Activated CD4-positive, alpha-beta T cell treated with anti-CD3 and anti-CD28 coated beads, Interleukin-2, amount 50 U/mL, for 4 hours (primary cell): ENCODE results near the gene VSIG8.
"Not testable (repeated sequence)": the region's sequence is repeated elsewhere in the genome, so short reads cannot be mapped to it uniquely, and the experiment has no call there.

Source experiments
- DNase-seq, 2 experiments: peaks; one replicate each; pipeline ENCODE4 v3.0.0-alpha.2; 2020

VSIG8 gene

GRCh38 chr1:159862557-159862956, at the start of gene VSIG8:
TSS of gene VSIG8 (minus strand) at chr1:159862657. CDS start at chr1:159862521, 136 bp downstream.
- no peak for DNase-seq

GRCh38 chr1:159911326-159912070, 49.0 kb upstream of the VSIG8 start:
- DNase-seq, result no peak

- no peak for DNase-seq
Measured at GRCh38 chr1:159908031-159908940, 45.8 kb upstream of the VSIG8 start.

GRCh38 chr1:159906960-159907359, 44.5 kb upstream of the VSIG8 start:
- DNase-seq, result no peak

GRCh38 chr1:159904036-159904435, 41.6 kb upstream of the VSIG8 start:
- not testable (repeated sequence) for DNase-seq

- no peak for DNase-seq
Measured at GRCh38 chr1:159902541-159902940, 40.1 kb upstream of the VSIG8 start.

GRCh38 chr1:159900755-159901360, 38.4 kb upstream of the VSIG8 start:
- no peak for DNase-seq

GRCh38 chr1:159900086-159900680, 37.7 kb upstream of the VSIG8 start, which contains the start of gene CFAP45:
TSS of gene CFAP45 (minus strand) at chr1:159900165. CDS start at chr1:159900098, 67 bp downstream.
- no peak for DNase-seq

GRCh38 chr1:159899634-159900033, 37.2 kb upstream of the VSIG8 start:
- DNase-seq, result not testable (repeated sequence)

- DNase-seq, result no peak
Measured at GRCh38 chr1:159898527-159898926, 36.1 kb upstream of the VSIG8 start.

GRCh38 chr1:159897962-159898361, 35.5 kb upstream of the VSIG8 start:
- DNase-seq, result no peak

GRCh38 chr1:159896546-159896930, 34.1 kb upstream of the VSIG8 start:
- DNase-seq, result no peak

- no peak for DNase-seq
Measured at GRCh38 chr1:159895836-159896545, 33.5 kb upstream of the VSIG8 start.

- DNase-seq, result no peak
Measured at GRCh38 chr1:159895286-159895685, 32.8 kb upstream of the VSIG8 start.

GRCh38 chr1:159892944-159893343, 30.5 kb upstream of the VSIG8 start:
- no peak for DNase-seq

GRCh38 chr1:159891275-159892157, 29.1 kb upstream of the VSIG8 start:
- peak; percentile 61 to 66 for DNase-seq

GRCh38 chr1:159890390-159890789, 27.9 kb upstream of the VSIG8 start:
- no peak for DNase-seq

GRCh38 chr1:159889821-159890252, 27.4 kb upstream of the VSIG8 start:
- no peak for DNase-seq

- DNase-seq, result no peak
Measured at GRCh38 chr1:159889202-159889601, 26.7 kb upstream of the VSIG8 start.

- DNase-seq, result no peak
Measured at GRCh38 chr1:159884296-159884695, 21.8 kb upstream of the VSIG8 start.

GRCh38 chr1:159883134-159883533, 20.7 kb upstream of the VSIG8 start:
- DNase-seq, result no peak
